Activated naive CD8-positive, alpha-beta T cell treated with anti-CD3 and anti-CD28 coated beads, Interleukin-2, amount 50 U/mL, for 24 hours (primary cell): ENCODE results near the gene GSE1.
"Not testable (repeated sequence)": the region's sequence is repeated elsewhere in the genome, so short reads cannot be mapped to it uniquely, and the experiment has no call there.

ENCODE experiments used
- ATAC-seq: fragments of 150-1000 bp; cut with Tn5 transposase; one replicate; pipeline ENCODE4 v1.10.0; 2021
- DNase-seq: peaks from one replicate; pipeline ENCODE4 v3.0.0; 2021
- H3K27ac Mint-ChIP-seq: one replicate; pipeline ENCODE4 v1.8.0; 2021; ENCODE audit warnings: mild to moderate bottlenecking, mixed read lengths
- H3K27me3 Mint-ChIP-seq: one replicate; pipeline ENCODE4 v1.8.0; 2021; ENCODE audit warnings: mixed read lengths
- H3K36me3 Mint-ChIP-seq: one replicate; pipeline ENCODE4 v1.8.0; 2021; ENCODE audit warnings: low read depth, mixed read lengths
- H3K4me1 Mint-ChIP-seq: one replicate; pipeline ENCODE4 v1.8.0; 2021; ENCODE audit warnings: mixed read lengths
- H3K4me3 Mint-ChIP-seq: one replicate; pipeline ENCODE4 v1.8.0; 2021; ENCODE audit warnings: mild to moderate bottlenecking, moderate library complexity, mixed read lengths
- H3K9me3 Mint-ChIP-seq: one replicate; pipeline ENCODE4 v1.8.0; 2021; ENCODE audit warnings: mixed read lengths

Gene GSE1

DNA sequence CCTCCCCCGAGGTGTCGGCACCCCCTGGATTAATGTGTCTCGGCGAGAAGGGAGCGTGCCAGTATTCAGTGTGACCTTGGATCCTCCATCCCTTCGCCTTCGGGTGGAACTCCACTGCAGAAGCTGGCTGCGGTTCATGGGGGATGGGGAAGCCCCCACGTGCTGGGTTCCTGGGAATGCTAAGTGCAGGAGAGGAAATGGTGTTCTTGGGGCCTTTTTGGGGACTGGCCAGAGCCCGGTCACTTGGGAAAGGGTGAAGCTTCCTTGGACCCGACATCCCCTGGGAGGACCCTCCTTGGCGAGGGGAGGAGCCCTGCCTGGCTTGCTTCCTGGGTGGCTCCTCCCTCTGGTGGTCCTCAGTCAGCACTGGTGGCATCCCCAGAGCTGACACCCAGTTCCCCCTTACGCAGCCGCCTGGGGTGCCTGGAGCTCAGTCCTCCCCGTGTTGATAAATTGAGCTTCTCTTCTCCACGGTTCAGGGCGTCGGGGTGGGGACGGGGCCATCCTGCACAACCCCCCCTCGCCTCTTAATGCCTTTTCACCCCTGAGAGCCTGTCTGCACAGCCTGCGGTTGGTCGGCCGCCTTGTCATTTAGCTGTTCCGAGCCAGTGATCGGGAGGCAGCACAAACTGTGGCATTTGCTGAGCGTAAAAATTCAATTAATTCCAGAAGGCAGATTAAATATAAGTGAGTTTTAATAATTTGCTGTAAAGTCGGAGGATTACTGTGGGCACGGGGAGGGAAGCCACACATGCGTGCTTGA, 30.7 kb upstream of the GSE1 start:
- H3K4me3 Mint-ChIP-seq = peak overlapping the region; percentile 29

DNA sequence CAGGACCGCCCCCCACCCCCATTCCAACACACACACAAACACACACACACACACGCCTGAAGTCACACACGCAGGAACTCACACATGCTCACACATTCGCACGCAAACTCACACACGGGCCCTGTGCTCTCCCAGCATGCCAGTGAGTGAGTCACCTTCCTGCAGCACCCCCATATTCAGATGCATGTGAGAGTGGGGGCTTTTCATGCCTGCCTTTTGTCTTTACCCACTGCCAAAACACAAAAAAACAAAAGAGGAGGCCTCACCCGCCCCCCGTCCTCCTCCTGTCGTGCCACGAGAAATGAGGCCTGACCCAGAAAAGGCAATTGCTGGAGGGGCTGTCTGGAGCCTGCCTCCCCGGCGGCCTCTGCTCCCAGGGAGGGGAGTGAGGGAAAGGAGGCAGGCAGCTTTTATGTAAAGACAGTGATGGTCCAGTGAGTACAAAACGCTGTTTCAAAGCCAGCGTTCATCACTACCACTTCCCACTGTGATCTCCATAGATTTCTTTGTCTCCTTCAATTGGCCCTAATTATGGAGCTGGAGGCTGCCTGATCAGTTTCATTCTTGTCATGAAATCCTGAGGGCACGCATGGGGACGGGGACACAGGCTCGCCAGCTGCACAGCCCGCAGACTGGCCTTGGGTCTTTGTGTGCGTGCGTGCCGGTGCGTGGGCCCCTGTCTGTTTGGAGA, 29.5 kb upstream of the GSE1 start:
- peak overlapping the region; percentile 59 for H3K4me3 Mint-ChIP-seq
- H3K27me3 Mint-ChIP-seq = no peaks in the 10 kb centered on the region
- H3K9me3 Mint-ChIP-seq = no peaks in the 10 kb centered on the region
- DNase-seq = peak; percentile 32
- H3K27ac Mint-ChIP-seq = peak overlapping the region; percentile 90
- peak; percentile 67 for ATAC-seq
- peaks cover 36% of the 10 kb centered on the region for H3K4me1 Mint-ChIP-seq
- H3K36me3 Mint-ChIP-seq = no peaks in the 10 kb centered on the region

More for the DNA sequence above, 30.7 kb upstream of the GSE1 start:
- Mint-ChIP-seq H3K4me1 (peaks cover 39% of the 10 kb centered on the region), H3K27me3 (no peaks in the 10 kb centered on the region), H3K9me3 (no peaks in the 10 kb centered on the region), H3K36me3 (no peaks in the 10 kb centered on the region), H3K27ac (no peak overlapping the region)
- ATAC-seq = no peak
- no peak for DNase-seq

GRCh38 chr16:85584267-85584666, 28.9 kb upstream of the GSE1 start:
- Mint-ChIP-seq H3K9me3 (no peaks in the 10 kb centered on the region), H3K4me1 (peaks cover 30% of the 10 kb centered on the region), H3K4me3 (no peak overlapping the region), H3K27ac (no peak overlapping the region), H3K27me3 (no peaks in the 10 kb centered on the region), H3K36me3 (no peaks in the 10 kb centered on the region)
- DNase-seq (no peak), ATAC-seq (no peak)

GRCh38 chr16:85584819-85585282, 28.3 kb upstream of the GSE1 start:
- no peaks in the 10 kb centered on the region for H3K27me3 Mint-ChIP-seq
- H3K4me3 Mint-ChIP-seq = no peak overlapping the region
- no peak for DNase-seq
- H3K4me1 Mint-ChIP-seq = peaks cover 26% of the 10 kb centered on the region
- H3K9me3 Mint-ChIP-seq = no peaks in the 10 kb centered on the region
- no peak overlapping the region for H3K27ac Mint-ChIP-seq
- H3K36me3 Mint-ChIP-seq = no peaks in the 10 kb centered on the region
- no peak for ATAC-seq

DNA sequence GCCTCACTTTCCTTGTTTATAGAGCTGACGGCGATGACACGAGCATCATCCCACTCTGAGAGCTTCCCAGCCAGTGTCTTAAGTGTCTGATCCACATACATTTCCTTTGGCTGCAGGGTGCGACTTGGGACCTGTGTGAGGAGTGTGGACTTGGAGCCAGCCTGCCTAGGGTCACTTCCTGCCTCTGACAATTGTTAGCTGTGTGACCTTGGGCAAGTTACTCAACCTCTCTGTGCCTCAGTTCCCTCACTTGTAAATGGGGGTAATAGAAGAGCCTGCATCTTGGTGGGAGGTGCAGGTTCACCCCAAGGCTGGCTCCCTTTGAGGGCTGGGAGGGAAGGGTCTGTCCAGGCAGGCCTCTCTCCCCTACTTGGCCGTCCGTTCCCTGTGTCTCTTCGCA, 27.4 kb upstream of the GSE1 start:
- Mint-ChIP-seq H3K4me1 (peaks cover 22% of the 10 kb centered on the region), H3K36me3 (no peaks in the 10 kb centered on the region), H3K27me3 (no peaks in the 10 kb centered on the region), H3K4me3 (no peak overlapping the region), H3K27ac (no peak overlapping the region), H3K9me3 (no peaks in the 10 kb centered on the region)
- ATAC-seq = no peak
- no peak for DNase-seq

DNA sequence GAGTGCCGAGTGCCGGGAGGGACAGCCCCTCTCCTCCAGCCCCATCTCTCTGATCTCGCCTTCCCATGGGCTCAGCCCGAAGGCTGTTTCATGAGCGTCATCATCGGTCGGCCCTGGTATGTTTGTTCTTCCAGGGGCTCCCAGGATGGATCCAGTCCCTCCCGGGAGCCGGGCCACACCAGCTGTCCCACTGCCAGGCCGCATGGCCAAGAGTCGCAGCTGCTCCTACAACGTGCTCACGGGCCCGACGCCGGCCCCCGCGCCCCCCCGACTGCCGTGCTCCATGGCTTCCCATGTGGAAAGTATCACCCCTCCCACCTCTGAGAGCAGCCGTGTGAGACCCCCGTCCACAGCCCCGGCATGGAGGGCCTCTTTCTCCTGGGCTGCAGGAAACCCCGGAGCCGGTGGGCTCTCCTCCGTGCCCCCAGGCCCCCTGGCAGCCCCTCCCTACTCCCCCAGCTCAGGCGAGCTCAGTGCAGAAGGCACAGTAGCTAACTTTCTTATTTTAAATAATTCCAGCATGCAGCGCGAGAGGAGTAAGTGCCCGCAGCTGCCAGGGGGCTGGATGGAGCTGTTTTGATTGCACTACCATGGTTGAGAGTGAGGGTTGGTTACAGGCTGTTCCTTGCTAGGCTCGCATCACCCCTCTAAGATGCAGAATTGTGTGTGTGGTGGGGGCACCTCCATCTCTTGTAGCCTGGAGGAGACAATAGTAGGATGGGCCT, 26.6 kb upstream of the GSE1 start:
- Mint-ChIP-seq H3K9me3 (no peaks in the 10 kb centered on the region), H3K4me1 (peaks cover 20% of the 10 kb centered on the region), H3K36me3 (no peaks in the 10 kb centered on the region), H3K27ac (no peak overlapping the region), H3K27me3 (no peaks in the 10 kb centered on the region), H3K4me3 (no peak overlapping the region)
- ATAC-seq = no peak
- DNase-seq = no peak

DNA sequence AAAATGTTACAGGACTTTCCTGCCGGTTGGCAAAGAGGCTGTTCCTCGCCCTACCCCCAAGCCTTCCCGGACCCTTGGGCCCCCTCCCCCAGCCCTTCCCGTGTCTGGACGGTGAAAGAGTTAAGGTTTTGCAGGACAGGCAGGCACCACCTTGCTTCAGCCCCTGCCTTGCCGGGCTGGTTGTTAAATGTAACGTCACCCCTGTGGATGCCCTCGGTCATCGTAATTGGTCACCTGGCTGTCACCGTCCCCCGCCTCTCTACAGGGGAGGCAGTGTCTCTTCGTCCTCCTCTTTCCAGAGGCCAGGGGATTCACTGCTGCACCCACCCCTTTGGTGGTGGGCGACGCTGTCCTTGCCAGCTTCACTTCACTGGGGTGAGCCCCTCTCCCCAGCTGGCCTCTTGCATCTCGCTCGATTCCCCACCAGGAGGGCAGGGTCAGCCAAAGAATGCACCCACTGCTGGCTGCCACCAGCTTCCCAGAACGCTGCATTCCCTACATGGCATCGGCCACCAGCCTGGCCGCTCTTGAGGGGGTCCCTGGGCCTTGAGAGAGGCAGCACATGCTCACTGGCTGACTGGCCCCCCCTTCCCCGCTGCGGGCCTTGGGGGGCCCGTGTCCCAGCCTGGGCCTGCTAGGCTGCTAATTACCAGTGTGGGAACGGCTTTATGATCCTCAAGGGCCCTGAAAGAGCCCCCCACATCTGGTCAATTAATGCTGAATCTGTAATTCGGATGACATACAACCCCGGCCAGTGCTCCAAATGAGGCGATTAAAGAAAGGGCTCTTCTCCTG, 25.2 kb upstream of the GSE1 start:
- no peaks in the 10 kb centered on the region for H3K27me3 Mint-ChIP-seq
- no peak for ATAC-seq
- DNase-seq = no peak
- peaks cover 19% of the 10 kb centered on the region for H3K4me1 Mint-ChIP-seq
- H3K27ac Mint-ChIP-seq = no peak overlapping the region
- peaks cover 2% of the 10 kb centered on the region for H3K36me3 Mint-ChIP-seq
- H3K4me3 Mint-ChIP-seq = no peak overlapping the region
- no peaks in the 10 kb centered on the region for H3K9me3 Mint-ChIP-seq

- no peak overlapping the region for H3K27ac Mint-ChIP-seq
- no peak overlapping the region for H3K4me3 Mint-ChIP-seq
- ATAC-seq (no peak), DNase-seq (no peak)
- peaks cover 11% of the 10 kb centered on the region for H3K4me1 Mint-ChIP-seq
- H3K27me3 Mint-ChIP-seq = no peaks in the 10 kb centered on the region
- no peaks in the 10 kb centered on the region for H3K9me3 Mint-ChIP-seq
- H3K36me3 Mint-ChIP-seq = peaks cover 2% of the 10 kb centered on the region
These were observed 24.3 kb upstream of the GSE1 start for GRCh38 chr16:85588562-85589503.

DNA sequence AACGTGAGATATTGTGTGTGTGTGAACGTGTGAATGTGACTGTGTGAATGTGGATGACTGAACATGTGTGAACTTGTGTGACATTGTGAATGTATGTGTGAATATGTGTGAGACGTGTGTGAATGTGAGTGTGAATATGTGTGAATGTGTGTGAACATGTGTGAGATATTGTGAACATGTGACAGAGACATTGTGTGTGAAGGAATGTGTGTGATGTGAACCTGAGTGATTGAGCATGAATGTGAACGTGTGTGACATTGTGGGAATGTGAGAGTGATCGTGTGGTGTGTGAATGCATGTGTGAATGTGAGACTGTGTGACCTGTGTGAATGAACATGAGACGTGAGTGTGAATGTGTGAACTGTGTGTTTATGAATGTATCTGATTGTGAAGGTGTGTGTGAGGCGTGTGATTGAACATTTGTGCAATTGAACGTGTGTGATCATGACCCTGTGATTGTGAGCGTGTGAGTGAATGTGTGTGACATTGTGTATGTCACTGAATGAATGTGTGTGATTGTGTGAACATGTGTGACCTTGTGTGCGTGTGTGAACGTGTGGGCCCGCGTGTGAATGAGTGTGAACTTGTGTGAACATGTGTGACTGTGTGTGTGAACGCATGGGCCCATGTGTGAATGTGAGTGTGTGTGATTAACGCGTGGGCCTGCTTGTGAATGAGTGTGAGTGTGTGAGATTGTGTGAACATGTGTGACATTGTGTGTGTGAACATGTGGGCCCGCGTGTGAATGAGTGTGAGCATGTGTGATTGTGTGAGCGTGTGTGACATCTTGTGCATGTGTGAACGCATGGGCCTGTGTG, 23.2 kb upstream of the GSE1 start:
- peaks cover 2% of the 10 kb centered on the region for H3K36me3 Mint-ChIP-seq
- peaks cover 12% of the 10 kb centered on the region for H3K4me1 Mint-ChIP-seq
- ATAC-seq (no peak), DNase-seq (no peak)
- no peak overlapping the region for H3K4me3 Mint-ChIP-seq
- no peaks in the 10 kb centered on the region for H3K27me3 Mint-ChIP-seq
- H3K9me3 Mint-ChIP-seq = no peaks in the 10 kb centered on the region
- no peak overlapping the region for H3K27ac Mint-ChIP-seq

- no peak for ATAC-seq
- Mint-ChIP-seq H3K27ac (no peak overlapping the region), H3K27me3 (no peaks in the 10 kb centered on the region)
These were observed 22.7 kb upstream of the GSE1 start for GRCh38 chr16:85590506-85590832.

GRCh38 chr16:85591381-85591780, 21.7 kb upstream of the GSE1 start:
- Mint-ChIP-seq H3K27ac (no peak overlapping the region), H3K9me3 (no peaks in the 10 kb centered on the region), H3K27me3 (no peaks in the 10 kb centered on the region), H3K4me1 (peaks cover 12% of the 10 kb centered on the region), H3K36me3 (peaks cover 2% of the 10 kb centered on the region), H3K4me3 (no peak overlapping the region)
- ATAC-seq = no peak
- no peak for DNase-seq

More at GRCh38 chr16:85590506-85590832, 22.7 kb upstream of the GSE1 start:
- Mint-ChIP-seq H3K9me3 (no peaks in the 10 kb centered on the region), H3K4me3 (no peak overlapping the region), H3K4me1 (peaks cover 12% of the 10 kb centered on the region), H3K36me3 (peaks cover 2% of the 10 kb centered on the region)
- DNase-seq = no peak

DNA sequence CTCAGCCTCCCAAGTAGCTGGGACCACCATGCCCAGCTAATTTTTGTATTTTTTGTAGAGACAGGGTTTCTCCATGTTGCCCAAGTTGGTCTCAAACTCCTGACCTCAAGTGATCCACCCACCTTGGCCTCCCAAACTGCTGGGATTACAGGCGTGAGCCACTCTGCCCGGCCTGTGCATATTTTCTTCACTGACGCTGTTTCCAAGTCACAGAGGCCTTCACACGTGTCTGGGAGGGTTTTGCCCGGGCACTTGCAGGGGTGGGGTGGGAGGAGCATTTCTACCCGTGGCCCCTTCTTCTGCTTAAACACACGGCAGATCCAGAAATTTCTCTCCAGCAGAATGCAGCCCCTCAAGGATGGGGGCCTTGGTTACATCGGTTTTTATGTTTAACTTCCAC, 20.8 kb upstream of the GSE1 start:
- not testable (repeated sequence) for H3K27me3 Mint-ChIP-seq, H3K27ac Mint-ChIP-seq, H3K36me3 Mint-ChIP-seq, H3K4me3 Mint-ChIP-seq, ATAC-seq, H3K9me3 Mint-ChIP-seq, DNase-seq
- peaks cover 12% of the 10 kb centered on the region for H3K4me1 Mint-ChIP-seq
